Hematopoietic multipotent progenitor cell treated with erythropoietin and hydrocortisone succinate and interleukin-3 and kit ligand, for 8 days (in vitro differentiated cells): ENCODE data around the gene UGT1A4.

ENCODE experiments used
- DNase-seq: peaks from one replicate; pipeline ENCODE4 v3.0.0-alpha.2; 2015

Gene UGT1A4

GRCh38 chr2:233792720-233793119 lies 74.2 kb downstream of the UGT1A4 start:
- DNase-seq, result no peak

DNA sequence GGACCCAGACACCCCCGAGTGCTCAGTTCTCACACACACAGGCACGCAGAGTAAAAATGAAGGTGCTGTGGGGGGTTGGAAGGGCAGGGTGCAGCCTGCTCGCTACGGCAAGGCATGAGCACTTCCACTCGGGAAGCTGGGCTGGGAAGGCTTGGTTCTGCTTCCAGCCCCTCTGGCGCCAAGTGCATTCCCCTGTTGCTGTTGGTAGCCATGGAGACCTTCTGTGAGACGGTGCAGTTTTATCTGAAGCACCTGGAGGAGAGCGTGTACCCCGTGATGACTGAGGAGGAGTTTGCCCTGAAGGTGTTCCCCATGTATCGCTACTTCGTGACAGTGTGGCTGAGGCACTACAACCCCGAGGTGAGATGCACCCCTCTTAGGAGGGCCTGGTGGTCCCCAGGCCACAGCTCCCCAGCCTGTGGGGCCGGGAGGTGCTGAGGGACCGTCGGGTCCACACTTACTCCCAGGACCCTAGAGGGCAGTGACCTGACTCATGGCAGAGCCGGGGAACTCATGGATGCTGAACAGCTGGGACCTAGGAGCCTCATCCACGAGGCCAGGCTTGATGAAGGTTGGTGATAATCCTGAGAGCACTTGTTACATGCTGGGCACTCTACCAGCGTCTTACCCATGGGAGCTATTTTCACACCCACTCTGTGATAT lies 75.1 kb downstream of the UGT1A4 start:
- DNase-seq, result no peak

DNA sequence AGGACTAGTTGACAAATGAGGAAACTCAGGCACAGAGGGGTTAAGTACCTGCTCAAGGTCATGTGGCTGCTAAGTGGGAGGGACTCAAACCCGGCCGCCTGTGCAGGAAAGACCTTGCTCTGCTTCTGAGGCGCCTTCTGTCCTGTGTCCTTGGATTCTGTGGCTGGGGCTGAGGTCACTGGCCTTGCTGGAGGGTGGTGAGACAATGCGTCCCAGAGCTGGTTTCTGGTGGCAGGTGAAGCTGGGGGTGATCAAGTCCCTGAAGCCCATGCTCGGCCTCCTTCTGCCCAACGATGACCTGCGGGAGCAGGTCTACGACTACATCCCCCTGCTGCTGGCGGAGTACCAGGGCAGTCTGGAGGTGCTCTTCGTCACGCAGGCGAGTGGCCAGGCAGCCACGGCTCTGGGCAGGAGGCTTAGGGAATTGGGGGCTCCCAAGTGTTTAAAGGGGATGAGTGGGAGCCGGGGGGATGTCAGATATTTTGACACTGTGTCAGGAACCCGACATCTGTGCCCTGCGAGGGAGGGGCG lies 75.7 kb downstream of the UGT1A4 start:
- DNase-seq, result no peak

GRCh38 chr2:233795735-233796171 lies 77.2 kb downstream of the UGT1A4 start:
- DNase-seq, result no peak

DNA sequence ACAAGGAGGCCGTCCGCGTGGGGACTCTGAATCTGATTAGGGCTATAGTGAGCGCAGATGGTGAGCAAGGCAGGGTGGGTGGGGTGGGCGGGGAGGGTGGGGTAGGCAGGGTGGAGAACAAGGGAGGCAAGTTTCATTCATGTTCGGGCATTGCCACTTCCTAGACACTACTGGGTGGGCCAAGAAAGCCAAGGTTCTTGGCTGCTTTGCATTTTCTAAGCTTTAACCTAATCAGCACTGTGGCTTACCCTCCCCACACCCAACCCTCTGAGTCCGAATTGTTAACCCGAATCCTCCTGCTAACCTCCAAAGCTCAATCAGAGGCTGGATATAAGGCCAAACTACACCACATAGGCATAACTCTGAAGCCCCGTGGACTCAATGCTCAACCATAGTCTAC lies 77.7 kb downstream of the UGT1A4 start:
- DNase-seq, result peak; percentile 20

DNA sequence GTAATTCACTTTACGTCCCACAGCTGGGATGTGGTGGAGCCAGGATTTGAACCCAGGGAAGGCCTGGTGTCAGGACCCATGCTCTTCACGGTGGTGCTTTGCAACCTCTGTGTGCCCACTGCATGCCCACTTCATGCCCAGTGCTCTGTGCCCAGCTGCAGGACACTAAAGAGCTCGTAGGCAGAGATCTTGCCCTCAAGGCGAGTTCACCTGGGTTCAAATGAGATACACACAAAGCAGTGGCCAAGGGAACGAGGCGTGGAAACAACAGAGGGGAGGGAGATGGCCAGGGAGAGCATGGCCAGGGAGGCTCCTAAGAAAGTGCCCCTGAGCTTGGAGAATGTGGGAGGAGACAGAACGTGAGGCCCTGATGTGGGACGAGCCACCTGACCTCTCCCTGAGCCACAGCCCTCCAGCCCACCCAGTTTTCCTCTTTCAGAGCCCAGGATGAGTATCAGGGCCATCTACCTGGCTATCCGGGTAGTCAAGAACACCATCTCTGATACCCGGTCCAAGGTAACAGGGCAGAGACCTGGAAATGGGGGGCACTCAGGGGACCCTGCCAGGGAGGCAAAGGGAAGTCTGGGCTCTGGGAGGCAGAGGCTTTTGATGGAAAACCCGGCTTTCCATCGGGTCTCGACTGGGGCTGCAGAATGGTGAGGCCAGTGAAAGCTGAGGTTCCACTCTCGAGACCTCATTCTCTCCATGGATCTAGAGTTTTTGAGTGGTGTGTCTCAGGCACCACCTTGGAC lies 80.0 kb downstream of the UGT1A4 start:
- no peak for DNase-seq

- DNase-seq, result no peak
These were observed 80.6 kb downstream of the UGT1A4 start for GRCh38 chr2:233799087-233799665.

GRCh38 chr2:233799716-233800115 lies 81.2 kb downstream of the UGT1A4 start:
- no peak for DNase-seq

- no peak for DNase-seq
These were observed 81.7 kb downstream of the UGT1A4 start for GRCh38 chr2:233800208-233800607.

- no peak for DNase-seq
These were observed 83.0 kb downstream of the UGT1A4 start for GRCh38 chr2:233801357-233802131.

DNA sequence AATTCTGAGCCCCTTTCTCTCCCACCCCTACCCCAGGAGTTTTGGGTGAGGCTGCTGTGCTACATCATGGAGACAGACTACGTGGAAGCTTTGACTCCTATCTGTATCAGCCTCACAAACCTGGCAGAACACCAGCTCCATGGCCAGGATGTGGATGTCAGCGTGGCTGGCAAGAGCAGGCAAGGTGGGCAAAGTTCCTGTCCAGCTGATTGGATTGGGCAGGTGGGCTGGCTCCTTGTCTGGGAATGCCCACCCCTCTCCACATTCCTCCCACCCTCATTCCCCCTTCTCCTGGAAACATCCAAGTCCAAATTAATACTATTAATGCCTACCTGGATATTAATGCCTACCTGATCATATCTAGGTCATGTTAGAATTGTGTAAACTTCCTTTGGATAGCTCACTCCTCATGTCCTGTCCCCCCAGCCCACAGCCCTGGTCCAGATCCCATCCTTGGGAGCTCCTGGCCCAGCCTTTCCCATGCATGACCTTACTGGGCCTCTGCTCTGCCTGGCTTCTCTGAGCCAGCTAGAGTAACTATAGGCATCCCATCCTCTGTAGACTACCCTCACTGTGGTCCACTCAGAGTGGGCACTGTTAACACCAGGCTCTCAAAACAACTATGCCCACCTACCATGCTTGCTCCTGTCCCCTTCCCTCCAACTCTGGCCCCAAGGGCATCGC lies 83.7 kb downstream of the UGT1A4 start:
- DNase-seq, result no peak

GRCh38 chr2:233803292-233803911 lies 84.9 kb downstream of the UGT1A4 start:
- no peak for DNase-seq

DNA sequence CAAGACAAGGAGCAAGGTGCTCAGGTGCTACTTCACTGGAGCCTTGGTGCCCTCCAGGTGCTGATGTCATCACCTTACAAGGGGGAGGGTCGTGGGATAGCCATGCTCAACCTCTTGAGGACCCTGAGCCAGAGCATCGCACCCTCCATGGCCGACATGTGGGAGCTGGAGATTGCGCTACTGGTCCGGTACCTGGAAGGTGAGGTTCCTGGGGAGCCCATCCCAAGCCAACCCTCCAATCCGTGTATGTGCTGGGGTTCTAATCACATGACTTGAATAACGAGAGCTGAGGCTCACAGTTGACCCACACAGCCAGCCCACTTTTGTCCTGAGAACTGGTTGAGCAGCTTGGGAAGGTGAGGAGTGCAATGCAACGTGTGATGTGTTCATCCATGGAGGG lies 85.5 kb downstream of the UGT1A4 start:
- no peak for DNase-seq

DNA sequence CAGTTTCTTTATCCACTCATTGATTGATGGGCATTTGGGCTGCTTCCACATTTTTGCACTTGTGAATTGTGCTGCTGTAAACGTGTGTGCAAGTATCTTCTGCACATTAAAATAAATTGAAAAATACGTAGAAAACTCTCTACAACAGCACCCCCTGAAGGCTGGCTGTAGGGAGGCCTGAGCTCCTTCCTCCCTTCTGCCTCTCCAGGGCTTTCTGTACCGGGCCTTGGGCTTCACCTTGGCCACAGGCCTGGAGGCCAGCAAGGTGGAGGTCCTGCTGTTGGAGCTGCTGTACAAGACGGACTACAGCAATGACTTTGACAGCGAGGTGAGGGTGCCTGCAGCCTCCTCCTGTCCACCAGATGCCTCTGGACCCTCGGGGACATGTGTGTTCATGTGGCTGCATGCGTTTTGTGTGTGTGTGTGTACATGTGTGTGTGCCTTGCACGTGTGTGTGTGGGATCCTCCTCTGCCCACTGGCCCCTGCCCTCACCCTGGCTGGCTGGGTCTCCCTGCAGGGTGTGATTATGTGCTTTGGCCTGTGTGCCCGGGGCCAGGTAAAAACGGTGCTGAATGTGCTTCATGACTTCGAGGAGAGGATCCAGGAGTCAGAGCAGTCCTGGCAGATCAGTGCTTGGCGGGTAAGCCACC lies 88.8 kb downstream of the UGT1A4 start:
- DNase-seq, result no peak

GRCh38 chr2:233807966-233808935 lies 89.7 kb downstream of the UGT1A4 start:
- no peak for DNase-seq

GRCh38 chr2:233810385-233810784 lies 91.8 kb downstream of the UGT1A4 start:
- DNase-seq, result no peak

GRCh38 chr2:233811087-233811486 lies 92.6 kb downstream of the UGT1A4 start:
- no peak for DNase-seq

- no peak for DNase-seq
These were observed 93.2 kb downstream of the UGT1A4 start for GRCh38 chr2:233811732-233812131.

DNA sequence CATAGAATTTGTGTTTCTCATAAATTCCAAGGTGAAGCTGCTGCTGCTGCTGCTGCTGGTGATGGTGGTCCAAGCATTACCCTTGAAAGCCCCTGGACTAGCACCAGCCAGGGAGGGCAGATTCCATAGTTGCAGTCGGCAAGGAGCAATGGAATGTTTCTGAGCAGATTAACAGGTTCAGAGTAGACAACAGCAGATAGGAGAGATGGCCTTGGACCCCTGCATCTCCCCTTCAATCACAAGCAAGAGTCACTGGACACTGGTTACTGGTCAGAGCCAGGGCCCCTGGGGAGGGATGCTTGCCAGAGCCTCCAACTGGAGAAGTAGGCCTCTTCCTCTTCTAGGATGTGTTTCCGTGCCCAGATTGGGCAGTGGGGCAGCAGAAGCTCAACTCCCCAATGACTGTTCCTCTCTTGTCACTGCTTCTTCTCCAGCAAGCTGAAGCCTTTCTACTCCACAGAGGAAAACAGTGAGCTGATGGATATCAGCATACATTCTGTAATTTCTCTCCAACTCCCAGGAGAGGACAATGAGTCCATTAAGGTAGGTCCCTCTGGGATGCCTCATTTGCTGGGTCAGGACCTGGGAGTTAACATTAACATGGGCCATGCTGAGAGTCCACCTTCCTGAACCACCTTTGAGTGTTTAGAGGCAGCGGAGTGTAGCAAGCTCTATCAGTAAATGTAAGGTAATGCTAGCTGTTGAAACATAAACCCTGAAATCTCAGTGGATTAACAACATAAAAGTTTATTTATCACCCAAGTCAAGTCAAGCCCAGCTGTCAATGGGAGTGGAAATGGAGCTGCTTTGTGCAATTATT lies 94.9 kb downstream of the UGT1A4 start:
- no peak for DNase-seq
